Common myeloid progenitor, CD34-positive (primary cell): ENCODE data around the gene IFT43.

Experiments used
- CTCF ChIA-PET: fragments of 350-600 bp; sonication (Branson Sonifier 250); formaldehyde crosslinking; loops from one replicate; lab custom pipeline; 2021; ENCODE audit warnings: antibody characterized with exemption; lab: Charles Lee
- POLR2A ChIA-PET: fragments of 350-600 bp; sonication (Branson Sonifier 250); formaldehyde crosslinking; loops from one replicate; lab custom pipeline; 2021; ENCODE audit warnings: antibody characterized with exemption; lab: Charles Lee
- DNase-seq, 3 donors: peaks; one replicate each; pipeline versions ENCODE4 v3.0.0 to v3.0.0-alpha.2; 2013
- H3K27ac ChIP-seq, 2 experiments: 1 replicate in 1 of 2; 2 replicates in 1 of 2; pipeline ENCODE4 v1.7.0; 2013; ENCODE audit warnings: inconsistent platforms in 2 of 2, low read length in 2 of 2, mild to moderate bottlenecking in 2 of 2, low read depth in 1 of 2, moderate library complexity in 1 of 2; ENCODE audit not compliant: severe bottlenecking in 2 of 2, insufficient read depth in 1 of 2, poor library complexity in 1 of 2
- H3K27me3 ChIP-seq, 5 experiments: replicated peaks in 2 of 5; 1 replicate in 3 of 5; 2 replicates in 2 of 5; pipeline versions ENCODE4 v1.6.1 to v1.7.0; 2013; ENCODE audit warnings: low read length in 4 of 5, mild to moderate bottlenecking in 2 of 5, moderate library complexity in 2 of 5, inconsistent platforms in 1 of 5; ENCODE audit not compliant: insufficient read depth in 5 of 5, control insufficient read depth in 4 of 5
- H3K36me3 ChIP-seq, 4 experiments: 1 replicate in 2 of 4; 2 replicates in 2 of 4; pipeline versions ENCODE4 v1.6.1 to v1.7.0; 2013; ENCODE audit warnings: low read length in 3 of 4, control low read depth in 1 of 4, mild to moderate bottlenecking in 1 of 4; ENCODE audit not compliant: control insufficient read depth in 4 of 4, insufficient read depth in 4 of 4
- H3K4me1 ChIP-seq, 4 experiments: 1 replicate in 3 of 4; 2 replicates in 1 of 4; pipeline versions ENCODE4 v1.6.1 to v1.7.1; 2013; ENCODE audit warnings: low read length in 3 of 4, mild to moderate bottlenecking in 3 of 4, control low read depth in 1 of 4, inconsistent platforms in 1 of 4, moderate library complexity in 1 of 4; ENCODE audit not compliant: control insufficient read depth in 4 of 4, insufficient read depth in 4 of 4; ENCODE audit errors: control extremely low read depth in 1 of 4
- H3K4me3 ChIP-seq, 7 experiments: 1 replicate in 4 of 7; 2 replicates in 3 of 7; pipeline versions ENCODE4 v1.5.1 to v1.7.0; 2013; ENCODE audit warnings: mild to moderate bottlenecking in 7 of 7, low read length in 6 of 7, moderate library complexity in 6 of 7, inconsistent platforms in 2 of 7, low read depth in 2 of 7, control low read depth in 1 of 7; ENCODE audit not compliant: insufficient read depth in 4 of 7, control insufficient read depth in 1 of 7; ENCODE audit errors: extremely low read depth in 1 of 7
- H3K9me3 ChIP-seq, 5 experiments: 1 replicate in 4 of 5; 2 replicates in 1 of 5; pipeline versions ENCODE4 v1.6.1 to v1.7.1; 2013; ENCODE audit warnings: low read length in 4 of 5, mild to moderate bottlenecking in 2 of 5, inconsistent platforms in 1 of 5, low read depth in 1 of 5, moderate library complexity in 1 of 5; ENCODE audit not compliant: control insufficient read depth in 4 of 5, insufficient read depth in 2 of 5; ENCODE audit errors: control extremely low read depth in 1 of 5
- WGBS: methylation state at CpG from one replicate; pipeline ENCODE4 v1.1.5; 2013; ENCODE audit not compliant: insufficient coverage; 5-methylcytosine and 5-hydroxymethylcytosine counted together

The IFT43 gene

DNA sequence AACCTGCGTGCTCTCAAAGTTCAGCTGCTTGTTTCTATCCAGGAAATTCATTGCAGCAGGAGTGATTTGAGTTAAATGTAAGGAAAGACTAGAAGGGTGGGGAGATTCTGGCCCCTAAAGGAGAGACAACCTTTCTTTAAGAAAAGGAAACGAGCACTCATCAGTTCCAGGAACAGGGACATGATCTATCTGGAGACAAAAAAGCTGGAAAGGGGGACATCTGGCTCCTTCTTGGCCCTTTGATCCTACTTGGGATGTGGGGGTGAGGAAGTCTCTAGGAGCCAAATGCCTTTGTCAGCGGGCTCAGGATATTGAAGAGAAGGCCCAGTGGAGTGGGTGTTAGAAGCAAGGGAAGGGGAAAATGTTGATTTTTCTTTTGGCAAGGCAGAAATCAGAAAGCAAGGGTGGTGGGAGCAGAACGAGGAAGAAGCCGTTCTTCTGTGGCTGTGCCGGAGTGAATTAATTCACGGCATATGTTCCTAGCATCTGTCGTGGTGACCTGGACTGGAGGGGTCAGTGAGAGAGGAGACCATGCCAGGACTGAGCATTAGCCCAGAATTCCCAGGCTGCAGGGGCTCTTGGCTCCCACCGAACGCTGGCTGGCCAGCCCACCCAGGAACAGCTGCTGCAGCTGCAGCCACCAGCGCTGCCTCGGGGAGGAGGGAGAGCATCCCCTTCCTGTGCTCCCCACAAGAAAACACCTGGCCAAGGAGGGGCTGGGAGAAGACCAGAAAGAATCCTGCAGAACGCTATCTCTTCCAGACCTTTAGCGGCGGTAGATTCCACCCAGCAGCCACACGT is 103.4 kb downstream of the IFT43 start:
- WGBS = 92% methylated on average over 14 of the region's 16 CpGs

DNA sequence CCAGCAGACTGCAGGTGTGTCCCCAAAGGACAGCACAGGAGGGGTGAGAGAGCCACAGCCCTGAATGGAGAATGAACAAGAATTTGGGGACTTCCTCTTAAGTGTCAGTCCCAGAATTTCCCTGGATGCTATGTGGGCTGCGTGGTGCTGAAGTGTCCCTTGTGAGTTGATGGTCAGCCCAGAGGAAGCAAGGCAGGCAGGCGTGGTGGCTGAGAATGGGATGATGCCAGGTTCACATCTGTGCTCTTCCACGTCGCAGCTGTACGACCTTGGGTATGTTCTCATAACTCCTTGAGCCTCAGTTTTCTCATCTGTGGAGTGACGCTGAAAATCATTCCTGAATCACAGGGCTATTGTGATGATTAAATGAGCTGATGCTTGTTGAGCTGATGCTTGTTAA is 104.0 kb downstream of the IFT43 start:
- CTCF ChIA-PET = no interaction called here
- no peaks in the 10 kb centered on the region for H3K36me3 ChIP-seq
- no peak overlapping the region for H3K27ac ChIP-seq
- DNase-seq = no peak
- 93% methylated on average over 6 of the region's 6 CpGs for WGBS
- no peaks in the 10 kb centered on the region for H3K4me1 ChIP-seq
- H3K9me3 ChIP-seq = no peaks in the 10 kb centered on the region
- peaks cover 0 to 4% (median 0%) of the 10 kb centered on the region in 5 experiments for H3K27me3 ChIP-seq
- POLR2A ChIA-PET = no interaction called here
- H3K4me3 ChIP-seq = no peak overlapping the region

More for the DNA sequence above, 103.4 kb downstream of the IFT43 start:
- ChIA-PET POLR2A (no interaction called here), CTCF (no interaction called here)
- DNase-seq = no peak
- H3K27ac ChIP-seq = no peak overlapping the region
- no peaks in the 10 kb centered on the region for H3K4me1 ChIP-seq
- peaks cover 0 to 4% (median 0%) of the 10 kb centered on the region in 5 experiments for H3K27me3 ChIP-seq
- H3K36me3 ChIP-seq = no peaks in the 10 kb centered on the region
- H3K9me3 ChIP-seq = no peaks in the 10 kb centered on the region
- no peak overlapping the region for H3K4me3 ChIP-seq

DNA sequence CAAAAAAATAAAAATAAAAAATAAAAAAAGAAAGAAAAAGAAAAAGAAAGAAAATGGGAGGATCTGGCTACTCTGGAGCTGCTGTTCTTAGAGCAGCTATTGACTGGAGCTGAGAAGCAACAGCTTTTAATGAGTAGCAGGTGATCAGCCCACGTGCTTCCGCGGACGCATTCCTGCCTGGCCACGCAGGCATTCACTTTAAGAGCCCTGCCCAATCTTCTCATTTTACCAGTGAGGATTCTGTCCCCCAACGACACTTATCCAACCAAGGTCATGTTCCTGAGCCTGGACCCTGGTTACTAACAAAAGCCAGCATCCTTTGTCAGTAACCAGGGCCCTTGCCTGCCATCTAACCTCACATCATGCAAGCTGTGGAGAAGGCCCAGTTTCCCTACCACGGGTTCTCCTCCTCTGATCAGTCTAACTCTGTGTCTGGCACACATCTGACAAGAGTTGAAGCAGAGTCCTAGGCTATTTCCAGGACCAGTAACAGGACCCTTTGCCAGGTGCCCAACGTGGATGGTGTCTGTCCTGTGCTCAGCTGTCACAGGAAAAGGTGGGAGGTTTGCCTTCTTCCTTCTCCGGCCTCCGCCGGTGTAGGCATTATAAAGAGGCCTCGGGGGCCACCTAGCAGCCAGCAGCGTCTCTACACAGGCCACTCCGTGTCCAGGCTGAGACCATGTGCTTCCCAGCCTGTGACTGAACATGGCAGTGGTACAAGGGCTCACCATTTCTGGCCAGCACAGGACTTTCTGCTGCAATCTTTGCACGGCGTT is 105.2 kb downstream of the IFT43 start:
- POLR2A ChIA-PET = no interaction called here
- CTCF ChIA-PET = interaction anchor here (0.8 kb wide), 1 partner anchor 11 kb away, joined by 3 read pairs; no protein-coding TSS in a partner anchor
- WGBS = 83% methylated on average over 15 of the region's 16 CpGs

DNA sequence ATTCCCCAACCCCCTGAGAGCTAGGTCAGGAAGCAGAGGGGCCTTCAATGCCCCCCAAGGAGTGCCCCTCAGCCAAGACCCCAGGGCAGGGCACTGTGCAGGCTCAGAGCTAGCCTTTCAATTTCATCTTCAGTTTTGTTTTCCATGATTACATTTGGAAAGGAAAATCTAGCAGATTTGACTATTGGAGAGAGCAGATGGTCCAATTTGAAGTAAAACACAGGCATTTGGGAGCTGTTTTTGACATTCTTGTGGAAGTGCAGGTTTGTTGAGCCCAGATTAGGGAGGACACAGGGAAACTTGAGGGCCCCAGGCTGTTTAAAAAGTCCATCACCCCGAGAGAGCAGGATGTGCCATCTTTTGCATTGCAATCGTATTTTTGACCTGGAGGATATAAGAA is 107.5 kb downstream of the IFT43 start:
- H3K9me3 ChIP-seq = no peaks in the 10 kb centered on the region
- POLR2A ChIA-PET = no interaction called here
- CTCF ChIA-PET = no interaction called here
- H3K4me1 ChIP-seq = no peaks in the 10 kb centered on the region
- H3K4me3 ChIP-seq = no peak overlapping the region
- no CpG with 5 or more reads among the region's 2 CpGs for WGBS
- DNase-seq = no peak
- H3K36me3 ChIP-seq = no peaks in the 10 kb centered on the region
- peaks cover 0 to 4% (median 0%) of the 10 kb centered on the region in 5 experiments for H3K27me3 ChIP-seq
- H3K27ac ChIP-seq = no peak overlapping the region

More for the DNA sequence above, 105.2 kb downstream of the IFT43 start:
- no peaks in the 10 kb centered on the region for H3K9me3 ChIP-seq
- no peak overlapping the region for H3K27ac ChIP-seq
- no peaks in the 10 kb centered on the region for H3K36me3 ChIP-seq
- H3K4me3 ChIP-seq = no peak overlapping the region
- no peaks in the 10 kb centered on the region for H3K4me1 ChIP-seq
- peaks cover 0 to 4% (median 0%) of the 10 kb centered on the region in 5 experiments for H3K27me3 ChIP-seq
- DNase-seq = peak in 2 of 3 donors; percentile 11 to 14

DNA sequence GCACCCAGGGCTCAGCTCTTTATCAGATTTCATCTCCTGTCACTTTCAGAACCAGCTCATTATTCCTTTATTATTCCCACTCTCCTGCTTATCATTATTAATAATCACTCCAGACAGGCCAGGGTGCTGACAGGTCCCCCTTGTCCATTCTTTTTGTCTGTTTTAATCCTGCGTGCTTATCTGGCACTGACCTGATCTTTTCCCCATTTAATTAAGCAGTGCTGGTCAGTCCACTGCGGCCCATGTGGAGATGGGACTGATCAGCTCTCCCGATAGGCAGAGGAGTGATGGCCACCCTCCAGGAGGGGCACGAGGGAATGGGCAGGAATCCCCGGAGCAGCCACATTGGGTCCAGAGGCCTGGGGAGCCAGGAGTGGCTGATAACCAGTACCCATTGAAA is 110.7 kb downstream of the IFT43 start:
- no peaks in the 10 kb centered on the region for H3K4me1 ChIP-seq
- H3K4me3 ChIP-seq = no peak overlapping the region
- H3K36me3 ChIP-seq = no peaks in the 10 kb centered on the region
- no peak overlapping the region for H3K27ac ChIP-seq
- 98% methylated on average over 5 of the region's 5 CpGs for WGBS
- no peaks in the 10 kb centered on the region for H3K9me3 ChIP-seq
- CTCF ChIA-PET = no interaction called here
- DNase-seq = no peak
- peaks cover 0 to 2% (median 0%) of the 10 kb centered on the region in 5 experiments for H3K27me3 ChIP-seq
- POLR2A ChIA-PET = no interaction called here

DNA sequence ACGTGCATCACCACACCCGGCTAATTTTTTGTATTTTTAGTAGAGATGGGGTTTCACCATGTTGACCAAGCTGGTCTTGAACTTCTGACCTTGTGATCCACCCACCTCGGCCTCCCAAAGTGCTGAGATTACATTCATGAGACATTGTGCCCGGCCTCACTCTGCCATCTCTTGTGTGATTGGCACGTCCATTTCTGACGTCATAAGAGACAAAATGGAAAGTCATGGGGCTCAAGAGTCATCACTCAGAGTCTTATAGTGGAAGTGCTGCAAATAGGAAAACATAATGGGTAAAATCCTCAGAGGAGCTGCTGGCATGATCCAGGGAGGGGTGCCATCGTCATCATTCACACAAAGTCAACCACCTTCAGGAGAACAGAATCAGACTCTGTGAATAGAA is 112.0 kb downstream of the IFT43 start:
- peaks cover 0 to 4% (median 0%) of the 10 kb centered on the region in 5 experiments for H3K27me3 ChIP-seq
- no peak for DNase-seq
- WGBS = 95% methylated on average over 5 of the region's 7 CpGs
- no peak overlapping the region for H3K4me3 ChIP-seq
- no peak overlapping the region for H3K27ac ChIP-seq
- H3K36me3 ChIP-seq = no peaks in the 10 kb centered on the region
- ChIA-PET POLR2A (no interaction called here), CTCF (no interaction called here)
- no peaks in the 10 kb centered on the region for H3K4me1 ChIP-seq
- no peaks in the 10 kb centered on the region for H3K9me3 ChIP-seq

DNA sequence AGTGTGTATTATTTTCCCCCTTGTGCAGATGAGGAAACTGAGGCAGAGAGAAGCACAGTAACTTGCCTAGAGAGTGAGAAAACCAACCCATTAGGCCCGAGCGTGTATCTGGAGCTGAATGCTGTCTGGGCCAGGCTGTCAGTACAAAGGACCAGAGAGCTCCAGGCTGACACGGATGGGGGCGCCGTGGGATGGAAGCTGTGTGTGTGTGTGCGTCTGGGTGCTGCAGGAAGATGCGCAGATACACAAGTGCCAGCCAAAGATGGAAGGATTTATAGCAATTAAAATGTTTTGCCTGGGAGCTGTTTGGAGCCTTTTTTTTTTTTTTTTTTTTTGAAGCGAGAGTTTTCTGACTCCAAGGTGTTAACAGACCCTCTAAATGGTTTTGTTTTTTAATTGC is 112.5 kb downstream of the IFT43 start:
- DNase-seq = no peak
- H3K4me3 ChIP-seq = no peak overlapping the region
- H3K27me3 ChIP-seq = peaks cover 0 to 4% (median 0%) of the 10 kb centered on the region in 5 experiments
- 96% methylated on average over 7 of the region's 8 CpGs for WGBS
- no peaks in the 10 kb centered on the region for H3K4me1 ChIP-seq
- H3K9me3 ChIP-seq = no peaks in the 10 kb centered on the region
- H3K36me3 ChIP-seq = no peaks in the 10 kb centered on the region
- POLR2A ChIA-PET = no interaction called here
- CTCF ChIA-PET = no interaction called here
- no peak overlapping the region for H3K27ac ChIP-seq
